BJ (cell line): Measurements from ENCODE around the gene TNFRSF8. TPM values are rescaled to one million over a fixed set of nuclear protein-coding genes. Genes with fewer than 3 reads are reported as not detected.
"Not testable (repeated sequence)": the region's sequence is repeated elsewhere in the genome, so short reads cannot be mapped to it uniquely, and the experiment has no call there.

Experiments
- CTCF ChIA-PET: fragments of 350-600 bp; formaldehyde crosslinking; extraction: SDS; loops from one replicate; lab custom pipeline; 2021; ENCODE audit warnings: antibody characterized with exemption, inconsistent platforms; lab: Yijun Ruan, JAX
- POLR2A ChIA-PET: fragments of 300-600 bp; sonication (Branson Sonifier 250); formaldehyde crosslinking; extraction: SDS; loops from one replicate; lab custom pipeline; 2021; ENCODE audit warnings: antibody characterized with exemption; lab: Charles Lee
- DNase-seq: peaks from one replicate; pipeline ENCODE4 v3.0.0-alpha.2; 2011; ENCODE audit warnings: low read depth
- H3K27me3 ChIP-seq: 2 replicates; pipeline ENCODE4 v1.6.0; 2011; ENCODE audit warnings: low read length; ENCODE audit not compliant: control insufficient read depth, insufficient read depth
- H3K36me3 ChIP-seq: 2 replicates; pipeline ENCODE4 v1.5.1; 2011; ENCODE audit warnings: low read length; ENCODE audit not compliant: control insufficient read depth, insufficient read depth
- H3K4me3 ChIP-seq: 2 replicates; pipeline ENCODE4 v1.5.1; 2011; ENCODE audit warnings: low read depth, mild to moderate bottlenecking, control low read depth, low read length
- polyA plus RNA-seq: library from polyadenylated mRNA; depleted of rRNA; stranded (reverse); fragments of >200 nt; gene quantifications from 2 replicates; pipeline ENCODE4 v1.2.3, GENCODE V29; 2011
- TF ChIP-seq, protein P1 (sequence below): IDR thresholded peaks from 2 replicates; pipeline ENCODE4 v1.5.1; 2011; ENCODE audit warnings: low read depth, mild to moderate bottlenecking, control low read depth, inconsistent platforms, low read length, moderate library complexity; ENCODE audit not compliant: insufficient read depth

The TNFRSF8 gene
- polyA plus RNA-seq, 1 experiment: not detected

- ChIA-PET POLR2A (interaction anchor here (0.6 kb wide), 1 partner anchor 166 kb away, joined by 8 read pairs; no protein-coding TSS in a partner anchor), CTCF (interaction anchor here (1.3 to 1.8 kb wide), 3 partner anchors 13 to 17 kb away, joined by 3 to 6 read pairs (median 3); no protein-coding TSS in a partner anchor)
- TF ChIP-seq, protein P1, sequence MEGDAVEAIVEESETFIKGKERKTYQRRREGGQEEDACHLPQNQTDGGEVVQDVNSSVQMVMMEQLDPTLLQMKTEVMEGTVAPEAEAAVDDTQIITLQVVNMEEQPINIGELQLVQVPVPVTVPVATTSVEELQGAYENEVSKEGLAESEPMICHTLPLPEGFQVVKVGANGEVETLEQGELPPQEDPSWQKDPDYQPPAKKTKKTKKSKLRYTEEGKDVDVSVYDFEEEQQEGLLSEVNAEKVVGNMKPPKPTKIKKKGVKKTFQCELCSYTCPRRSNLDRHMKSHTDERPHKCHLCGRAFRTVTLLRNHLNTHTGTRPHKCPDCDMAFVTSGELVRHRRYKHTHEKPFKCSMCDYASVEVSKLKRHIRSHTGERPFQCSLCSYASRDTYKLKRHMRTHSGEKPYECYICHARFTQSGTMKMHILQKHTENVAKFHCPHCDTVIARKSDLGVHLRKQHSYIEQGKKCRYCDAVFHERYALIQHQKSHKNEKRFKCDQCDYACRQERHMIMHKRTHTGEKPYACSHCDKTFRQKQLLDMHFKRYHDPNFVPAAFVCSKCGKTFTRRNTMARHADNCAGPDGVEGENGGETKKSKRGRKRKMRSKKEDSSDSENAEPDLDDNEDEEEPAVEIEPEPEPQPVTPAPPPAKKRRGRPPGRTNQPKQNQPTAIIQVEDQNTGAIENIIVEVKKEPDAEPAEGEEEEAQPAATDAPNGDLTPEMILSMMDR: no peak
- no peak for DNase-seq
- H3K36me3 ChIP-seq: no peaks in the 10 kb centered on the region
- H3K4me3 ChIP-seq: no peak overlapping the region
- peaks cover 2% of the 10 kb centered on the region; the same call in 1 of the 2 replicates for H3K27me3 ChIP-seq
Measured at GRCh38 chr1:12102066-12102465, 39.0 kb downstream of the TNFRSF8 start.

DNA sequence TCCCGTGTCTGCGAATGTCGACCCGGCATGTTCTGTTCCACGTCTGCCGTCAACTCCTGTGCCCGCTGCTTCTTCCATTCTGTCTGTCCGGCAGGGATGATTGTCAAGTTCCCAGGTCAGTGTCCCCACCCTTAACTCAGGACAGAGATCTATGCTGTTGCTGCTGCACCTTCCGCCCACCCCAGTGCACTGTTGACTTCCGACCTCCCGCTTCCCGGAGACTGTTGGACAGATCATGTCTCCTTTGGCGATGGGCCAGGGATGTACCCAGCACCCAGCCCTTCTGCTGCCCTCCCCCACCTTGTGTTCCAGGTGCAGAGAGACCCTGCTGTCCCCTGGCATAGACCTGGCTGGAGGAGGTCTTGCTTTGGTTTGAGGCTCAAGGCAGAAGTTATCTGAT is 41.3 kb downstream of the TNFRSF8 start:
- Histone ChIP-seq H3K27me3 (peaks cover 2% of the 10 kb centered on the region; the same call in 1 of the 2 replicates), H3K36me3 (no peaks in the 10 kb centered on the region), H3K4me3 (no peak overlapping the region)
- POLR2A ChIA-PET: no interaction called here
- TF ChIP-seq, protein P1: no peak
- no peak for DNase-seq
- CTCF ChIA-PET: no interaction called here

- ChIA-PET POLR2A (no interaction called here), CTCF (interaction anchor here (0.6 to 1.6 kb wide), 5 partner anchors 11 to 125 kb away, joined by 3 to 7 read pairs (median 3); no protein-coding TSS in a partner anchor)
- peaks cover 2% of the 10 kb centered on the region; the same call in 1 of the 2 replicates for H3K27me3 ChIP-seq
- TF ChIP-seq, protein P1: no peak
- no peaks in the 10 kb centered on the region for H3K36me3 ChIP-seq
- no peak overlapping the region for H3K4me3 ChIP-seq
- no peak for DNase-seq
Measured at GRCh38 chr1:12106153-12106552, 43.0 kb downstream of the TNFRSF8 start.

- DNase-seq, H3K36me3 ChIP-seq, H3K4me3 ChIP-seq, POLR2A ChIA-PET, H3K27me3 ChIP-seq: not testable (repeated sequence)
- TF ChIP-seq, protein P1: peak; percentile 40
- CTCF ChIA-PET: interaction anchor here (0.9 to 1.6 kb wide), 5 partner anchors 12 to 124 kb away, joined by 3 to 7 read pairs (median 3); no protein-coding TSS in a partner anchor
Measured at GRCh38 chr1:12106861-12107260, 43.8 kb downstream of the TNFRSF8 start.

DNA sequence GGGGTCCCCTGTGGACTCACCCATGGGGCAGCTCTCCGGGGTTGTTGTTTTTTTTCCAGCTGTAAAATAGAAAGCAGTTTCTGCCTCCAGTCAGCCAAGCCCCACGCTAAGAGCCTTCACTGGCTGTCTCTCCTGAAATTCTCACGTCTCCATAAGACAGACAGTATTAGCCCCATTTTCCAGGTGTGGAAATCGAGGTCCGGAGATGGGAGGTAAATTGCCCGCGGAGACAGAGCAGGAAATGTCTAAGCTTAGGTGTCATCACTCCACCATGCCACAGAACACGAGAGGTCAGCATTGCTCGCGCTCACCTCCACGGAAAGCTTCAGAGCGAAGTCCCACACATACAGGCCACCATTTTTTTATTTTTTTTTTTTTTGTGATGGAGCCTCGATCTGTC is 44.6 kb downstream of the TNFRSF8 start:
- Histone ChIP-seq H3K4me3 (no peak overlapping the region), H3K27me3 (peaks cover 2% of the 10 kb centered on the region; the same call in 1 of the 2 replicates), H3K36me3 (no peaks in the 10 kb centered on the region)
- TF ChIP-seq, protein P1: no peak
- no peak for DNase-seq
- CTCF ChIA-PET: interaction anchor here (0.7 to 1.2 kb wide), 2 partner anchors 28 to 104 kb away, joined by 3 to 4 read pairs; no protein-coding TSS in a partner anchor
- POLR2A ChIA-PET: no interaction called here
